AG04450 (cell line): Measurements from ENCODE around the gene TOLLIP. TPM values are rescaled to one million over a fixed set of nuclear protein-coding genes. Genes with fewer than 3 reads are reported as not detected.

Experiments used
- CTCF ChIA-PET: fragments of 300-600, 350-600 bp; formaldehyde crosslinking; extraction: SDS; loops from one replicate; lab custom pipeline; 2022; ENCODE audit warnings: antibody characterized with exemption, inconsistent platforms; lab: Charles Lee
- POLR2A ChIA-PET: fragments of 350-600 bp; formaldehyde crosslinking; extraction: SDS; loops from one replicate; lab custom pipeline; 2021; ENCODE audit warnings: antibody characterized with exemption, inconsistent platforms; lab: Yijun Ruan, JAX
- DNase-seq: peaks from one replicate; pipeline ENCODE4 v3.0.0-alpha.2; 2011; ENCODE audit warnings: low read depth, low spot score
- H3K27ac ChIP-seq: one replicate; pipeline ENCODE4 v1.5.1; 2012; ENCODE audit warnings: low read depth, low read length, control low read depth
- H3K27me3 ChIP-seq: one replicate; pipeline ENCODE4 v1.6.0; 2012; ENCODE audit warnings: low read length; ENCODE audit not compliant: control insufficient read depth, insufficient read depth
- H3K4me3 ChIP-seq: 2 replicates; pipeline ENCODE4 v1.5.1; 2011; ENCODE audit warnings: mild to moderate bottlenecking, low read depth, low read length, control low read depth
- H3K9me3 ChIP-seq: 2 replicates; pipeline ENCODE4 v1.5.1; 2012; ENCODE audit warnings: low read length; ENCODE audit not compliant: control insufficient read depth, insufficient read depth
- CTCF ChIP-seq: IDR thresholded peaks from 2 replicates; pipeline ENCODE4 v1.5.1; 2011; ENCODE audit warnings: low read depth, low read length, control low read depth, inconsistent platforms
- polyA plus RNA-seq: library from polyadenylated mRNA; depleted of rRNA; stranded (reverse); fragments of >200 nt; gene quantifications from 2 replicates; pipeline ENCODE4 v1.2.3, GENCODE V29; 2011

Gene TOLLIP
- polyA plus RNA-seq, 1 experiment: 24.3 TPM

- peak; percentile 57 for DNase-seq
- POLR2A ChIA-PET: interaction anchor here (0.8 to 1.7 kb wide), 4 partner anchors 9 to 64 kb away, joined by 3 to 7 read pairs (median 4); partner anchors contain the start of genes BRSK2 and TOLLIP
- TF ChIP-seq CTCF: no peak
- H3K27me3 ChIP-seq: peaks cover 5% of the 10 kb centered on the region
- no peaks in the 10 kb centered on the region for H3K9me3 ChIP-seq
- peak overlapping the region; percentile 57 for H3K27ac ChIP-seq
- CTCF ChIA-PET: no interaction called here
- H3K4me3 ChIP-seq: 0 out of 2 replicates have a peak overlapping the region, but pooled peaks have one; percentile 10
These were observed 17.1 kb upstream of the TOLLIP start for GRCh38 chr11:1326435-1327063.

GRCh38 chr11:1323774-1324173, 14.3 kb upstream of the TOLLIP start:
- peaks cover 4% of the 10 kb centered on the region for H3K27me3 ChIP-seq
- peaks cover 3% of the 10 kb centered on the region; the same call in 1 of the 2 replicates for H3K9me3 ChIP-seq
- TF ChIP-seq CTCF: no peak
- no peak overlapping the region for H3K4me3 ChIP-seq
- POLR2A ChIA-PET: no interaction called here
- no peak for DNase-seq
- CTCF ChIA-PET: no interaction called here
- H3K27ac ChIP-seq: no peak overlapping the region

GRCh38 chr11:1317993-1318392, 8.6 kb upstream of the TOLLIP start:
- POLR2A ChIA-PET: no interaction called here
- H3K9me3 ChIP-seq: peaks cover 3% of the 10 kb centered on the region; the same call in 1 of the 2 replicates
- no peak for DNase-seq
- no peak overlapping the region for H3K4me3 ChIP-seq
- CTCF ChIA-PET: no interaction called here
- no peak for TF ChIP-seq CTCF
- no peak overlapping the region for H3K27ac ChIP-seq
- H3K27me3 ChIP-seq: no peaks in the 10 kb centered on the region

GRCh38 chr11:1317432-1317831, 8.0 kb upstream of the TOLLIP start:
- no peak overlapping the region for H3K4me3 ChIP-seq
- no peak for DNase-seq
- no peak overlapping the region for H3K27ac ChIP-seq
- no peaks in the 10 kb centered on the region for H3K27me3 ChIP-seq
- no peak for TF ChIP-seq CTCF
- H3K9me3 ChIP-seq: peaks cover 3% of the 10 kb centered on the region; the same call in 1 of the 2 replicates
- CTCF ChIA-PET: interaction anchor here (0.6 kb wide), 1 partner anchor 309 kb away, joined by 5 read pairs; no protein-coding TSS in a partner anchor
- POLR2A ChIA-PET: no interaction called here

- DNase-seq: no peak
- no peak for TF ChIP-seq CTCF
- peaks cover 12% of the 10 kb centered on the region for H3K9me3 ChIP-seq
- H3K27me3 ChIP-seq: no peaks in the 10 kb centered on the region
- H3K4me3 ChIP-seq: no peak overlapping the region
- H3K27ac ChIP-seq: no peak overlapping the region
- ChIA-PET CTCF (no interaction called here), POLR2A (no interaction called here)
These were observed 1.5 kb upstream of the TOLLIP start for GRCh38 chr11:1310772-1311468.
